Forelimb muscle (tissue), 1 donor: ENCODE data around the gene NLRP2B. TPM values are rescaled to one million over a fixed set of nuclear protein-coding genes. Genes with fewer than 3 reads are reported as not detected.
"Not testable (repeated sequence)": the region's sequence is repeated elsewhere in the genome, so short reads cannot be mapped to it uniquely, and the experiment has no call there.

Experiments
- DNase-seq: peaks from one replicate; pipeline ENCODE4 v3.0.0-alpha.2; 2013; ENCODE audit warnings: low read depth
- polyA plus RNA-seq: library from polyadenylated mRNA; unstranded; fragments of 120-200 nt; gene quantifications from one replicate; pipeline ENCODE4 v1.2.1, GENCODE V29; 2013; ENCODE audit not compliant: insufficient read length

The NLRP2B gene
- polyA plus RNA-seq, result not detected

DNA sequence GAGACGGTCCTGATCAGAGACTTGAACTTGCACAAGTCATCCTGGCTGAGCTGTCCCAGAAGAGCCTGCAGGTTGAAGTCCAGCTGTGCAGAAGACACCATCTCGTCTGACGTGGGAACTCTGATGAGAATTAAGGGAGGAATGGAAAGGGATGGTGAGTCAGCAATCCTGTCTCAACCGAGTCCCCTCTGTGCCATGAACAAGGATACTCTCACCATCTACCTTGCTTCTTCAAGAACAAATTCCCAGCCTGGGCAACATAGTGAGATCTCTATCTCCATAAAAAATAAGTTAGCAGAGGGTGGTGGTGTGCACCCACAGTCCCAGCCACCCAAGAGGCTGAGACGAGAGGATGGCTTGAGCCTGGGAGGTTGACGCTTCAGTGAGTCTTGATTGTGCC is at the start of gene NLRP2B:
NLRP2B (minus strand) TSS at position 101 of the 400 bp plus-strand sequence.
- DNase-seq, result no peak

DNA sequence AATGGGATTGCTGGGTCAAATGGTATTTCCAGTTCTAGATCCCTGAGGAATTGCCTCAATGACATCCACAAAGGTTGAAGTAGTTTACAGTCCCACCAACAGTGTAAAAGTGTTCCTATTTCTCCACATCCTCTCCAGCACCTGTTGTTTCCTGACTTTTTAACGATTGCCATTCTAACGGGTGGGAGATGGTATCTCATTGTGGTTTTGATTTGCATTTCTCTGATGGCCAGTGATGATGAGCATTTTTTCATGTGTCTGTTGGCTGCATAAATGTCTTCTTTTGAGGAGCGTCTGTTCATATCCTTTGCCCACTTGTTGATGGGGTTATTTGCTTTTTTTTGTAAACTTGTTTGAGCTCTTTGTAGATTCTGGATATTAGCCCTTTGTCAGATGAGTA is 45.9 kb upstream of the NLRP2B start:
- DNase-seq, result not testable (repeated sequence)

DNA sequence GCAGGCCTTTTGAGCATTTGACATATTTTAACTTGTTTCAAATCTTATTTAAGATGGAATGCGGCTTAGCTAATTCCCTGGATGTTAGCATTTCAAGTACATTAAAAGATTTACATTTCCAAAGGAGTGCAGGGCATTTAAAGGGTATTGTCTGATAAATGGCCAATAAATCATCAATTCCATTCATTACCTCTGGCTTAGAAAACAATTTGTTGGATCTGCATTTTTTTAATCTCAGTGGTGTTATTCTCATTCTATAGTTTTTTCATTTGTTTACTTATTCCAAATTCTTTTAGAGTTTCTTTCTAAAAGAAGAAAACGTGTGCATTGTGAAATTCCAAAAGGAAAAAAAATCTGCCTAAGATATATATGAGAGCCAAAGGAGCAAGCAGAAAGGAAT is 1.3 kb upstream of the NLRP2B start:
- DNase-seq, result no peak

DNA sequence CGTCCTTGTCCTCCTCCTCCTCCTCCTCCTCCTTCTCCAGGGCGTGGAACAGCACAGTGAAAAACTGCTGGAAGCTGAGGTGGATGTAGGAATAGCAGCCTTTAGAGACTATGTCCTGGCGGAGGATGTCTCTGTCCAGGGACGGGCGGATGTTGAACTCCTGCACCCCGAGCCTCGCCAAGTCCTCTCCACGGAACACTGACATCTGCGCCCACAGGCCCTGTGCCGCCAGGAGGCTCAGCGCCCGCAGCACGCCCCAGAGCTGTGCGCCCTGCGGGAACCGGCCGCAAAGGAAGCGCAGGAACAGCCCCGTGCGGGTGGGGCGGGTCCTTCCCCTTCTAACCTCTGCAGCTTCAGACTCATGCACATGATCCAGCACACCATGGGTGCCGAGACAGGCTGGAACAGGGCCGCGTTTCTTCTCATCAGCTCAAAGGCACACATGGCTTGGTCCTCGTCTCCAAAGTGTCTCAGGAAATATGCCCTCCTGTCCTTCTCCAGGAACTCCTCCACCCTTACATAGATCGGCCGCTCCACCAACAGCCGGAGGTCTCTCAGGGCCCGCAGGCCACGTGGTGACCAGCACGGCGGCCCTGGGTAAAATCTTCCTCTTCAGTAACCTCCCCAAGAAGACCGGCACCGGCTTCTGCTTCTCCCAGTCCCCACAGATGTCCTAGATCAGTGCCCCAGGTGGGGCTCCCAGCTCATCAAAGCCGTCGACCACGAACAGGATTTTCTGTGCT is 1.2 kb downstream of the NLRP2B start:
- no peak for DNase-seq

DNA sequence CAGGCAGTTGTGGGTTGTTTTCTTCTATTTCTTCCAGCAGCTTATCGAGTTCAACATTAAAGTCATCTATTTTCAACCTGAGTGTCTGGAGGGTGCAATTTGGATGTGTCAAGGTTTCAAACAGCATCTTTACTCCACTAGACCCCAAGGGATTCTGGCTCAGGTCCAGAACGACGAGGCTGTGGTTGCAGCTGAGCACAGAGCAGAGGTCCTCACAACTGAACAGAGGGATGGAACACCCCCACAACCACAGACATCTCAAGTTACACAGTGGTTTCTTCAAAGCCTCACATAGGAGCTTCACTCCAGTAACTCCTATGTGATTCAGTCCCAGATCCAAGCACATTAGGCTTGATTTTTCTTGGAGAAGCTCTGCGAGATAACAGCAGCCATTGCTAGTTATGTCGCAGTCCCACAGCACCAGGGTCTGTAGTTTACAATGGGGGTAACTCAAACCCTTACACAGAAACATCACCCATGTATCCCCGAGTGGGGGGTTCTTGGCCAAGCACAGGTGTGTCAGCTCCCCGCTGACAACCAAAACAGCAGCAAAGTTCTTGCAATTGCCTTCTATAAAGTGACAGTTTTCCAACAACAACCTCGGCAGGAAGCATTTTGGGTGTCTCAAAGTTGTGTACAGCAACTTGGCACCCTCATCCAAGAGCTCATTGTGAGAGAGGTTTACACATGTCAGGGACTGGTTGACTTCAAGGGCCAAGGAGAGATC is 2.8 kb downstream of the NLRP2B start:
- no peak for DNase-seq

DNA sequence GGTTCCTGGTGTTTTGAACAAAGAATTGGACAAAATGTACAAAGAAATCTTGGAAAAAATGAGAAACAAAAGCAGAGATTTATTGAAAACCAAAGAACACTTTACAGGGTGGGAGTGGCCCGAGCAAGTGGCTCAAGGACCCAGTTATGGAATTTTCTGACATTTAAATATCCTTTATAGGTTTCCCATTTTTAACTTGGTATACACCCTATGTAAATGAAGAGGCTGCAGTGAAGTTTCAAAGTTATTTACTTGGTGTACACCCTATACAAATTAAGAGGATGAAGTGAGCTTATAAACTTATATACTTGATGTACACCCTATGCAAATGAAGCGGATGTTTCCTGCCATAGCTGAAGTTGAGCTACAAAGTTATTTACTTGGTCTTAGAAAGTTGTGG is 4.7 kb downstream of the NLRP2B start:
- DNase-seq, result no peak

DNA sequence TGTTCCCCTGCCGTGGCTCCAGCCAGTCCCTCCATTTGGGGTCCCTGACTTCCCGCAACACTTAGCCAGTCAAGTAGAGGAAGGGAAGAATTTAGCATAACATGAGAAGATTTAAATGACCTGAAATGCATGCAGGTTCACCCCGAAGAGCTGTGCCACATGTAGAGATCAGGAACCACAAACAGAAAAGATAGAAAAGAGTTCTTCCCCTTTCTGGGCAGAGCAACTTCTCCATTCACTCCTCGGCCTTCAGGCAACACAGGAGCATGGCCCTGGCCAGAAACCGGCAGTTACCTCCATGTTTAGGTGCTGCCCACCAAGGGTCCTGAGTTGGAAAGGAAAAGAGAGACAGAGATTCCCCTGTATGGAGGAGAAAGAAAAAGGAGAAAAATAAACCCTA is 5.2 kb downstream of the NLRP2B start:
- DNase-seq, result no peak

DNA sequence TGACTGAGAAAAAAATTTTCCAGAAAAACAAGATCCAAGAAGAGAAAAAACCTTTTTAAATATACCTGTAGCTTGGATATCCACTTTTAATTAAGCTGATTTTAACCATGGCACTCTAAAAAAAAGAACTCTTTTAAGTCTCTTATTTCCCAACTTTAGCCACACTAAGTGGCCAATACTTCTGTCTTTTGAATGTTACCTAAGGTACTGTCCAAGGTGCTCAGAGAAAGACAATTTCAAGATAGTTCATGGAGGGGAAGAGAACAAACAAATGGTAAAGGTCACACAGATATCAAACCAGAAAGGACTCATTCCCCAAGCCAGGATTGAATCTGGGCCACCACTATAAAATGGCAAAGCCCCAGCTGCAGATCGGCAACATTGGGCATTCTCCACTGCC is 10.1 kb downstream of the NLRP2B start:
- DNase-seq, result no peak

DNA sequence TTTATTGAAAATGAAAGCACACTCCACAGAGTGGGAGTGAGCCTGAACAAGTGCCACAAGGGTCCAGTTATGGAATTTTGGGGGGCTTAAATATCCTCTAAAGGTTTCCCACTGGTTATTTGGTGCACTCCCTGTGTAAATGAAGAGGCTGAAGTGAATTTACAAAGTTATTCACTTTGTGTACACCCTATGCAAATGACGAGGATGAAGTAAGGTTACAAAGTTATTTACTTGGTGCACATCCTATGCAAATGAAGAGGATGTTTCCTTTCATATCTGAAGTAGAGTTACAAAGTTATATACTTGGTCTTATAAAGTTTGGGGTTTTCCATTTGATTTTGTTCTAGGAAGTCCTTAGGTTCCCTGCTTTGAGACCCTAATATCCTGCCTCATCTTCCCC is 13.1 kb downstream of the NLRP2B start:
- DNase-seq, result no peak

DNA sequence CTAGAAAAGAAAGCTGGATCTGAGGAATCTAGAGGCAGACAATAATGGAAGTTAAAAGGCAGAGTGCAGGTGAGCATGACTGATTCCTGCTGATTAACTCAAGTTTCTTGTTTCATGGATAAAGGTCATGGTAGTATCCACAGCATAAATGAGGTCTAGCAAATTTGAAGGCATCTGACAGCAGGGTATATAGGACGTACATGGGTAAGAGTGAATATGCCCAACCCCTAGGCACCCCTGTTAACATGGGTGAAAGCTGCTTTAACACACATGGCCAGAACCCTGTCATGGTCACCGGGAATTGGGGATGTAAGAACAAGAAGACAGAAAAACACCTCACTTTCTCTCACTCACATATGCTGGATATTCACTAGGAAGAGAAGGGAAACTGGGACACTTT is 25.0 kb downstream of the NLRP2B start:
- no peak for DNase-seq

DNA sequence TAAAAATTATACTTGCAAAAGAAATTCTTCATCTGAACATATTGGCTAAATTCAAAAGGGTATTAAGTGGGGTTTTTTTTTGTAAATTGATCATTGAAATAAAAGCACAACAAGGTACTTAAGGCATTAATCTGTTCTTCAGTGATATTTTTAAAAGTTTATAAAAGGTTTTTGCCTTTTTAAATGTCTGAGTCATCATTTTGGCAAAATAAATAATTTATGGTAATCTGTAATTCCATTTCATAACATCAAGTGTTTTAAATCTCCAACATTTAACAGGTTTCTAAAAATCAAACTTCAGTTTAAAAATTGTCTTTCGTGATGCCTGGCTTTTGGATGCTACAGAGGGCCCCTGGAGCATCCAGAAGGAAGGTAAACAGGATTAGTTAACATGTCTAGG is 27.4 kb downstream of the NLRP2B start:
- no peak for DNase-seq

DNA sequence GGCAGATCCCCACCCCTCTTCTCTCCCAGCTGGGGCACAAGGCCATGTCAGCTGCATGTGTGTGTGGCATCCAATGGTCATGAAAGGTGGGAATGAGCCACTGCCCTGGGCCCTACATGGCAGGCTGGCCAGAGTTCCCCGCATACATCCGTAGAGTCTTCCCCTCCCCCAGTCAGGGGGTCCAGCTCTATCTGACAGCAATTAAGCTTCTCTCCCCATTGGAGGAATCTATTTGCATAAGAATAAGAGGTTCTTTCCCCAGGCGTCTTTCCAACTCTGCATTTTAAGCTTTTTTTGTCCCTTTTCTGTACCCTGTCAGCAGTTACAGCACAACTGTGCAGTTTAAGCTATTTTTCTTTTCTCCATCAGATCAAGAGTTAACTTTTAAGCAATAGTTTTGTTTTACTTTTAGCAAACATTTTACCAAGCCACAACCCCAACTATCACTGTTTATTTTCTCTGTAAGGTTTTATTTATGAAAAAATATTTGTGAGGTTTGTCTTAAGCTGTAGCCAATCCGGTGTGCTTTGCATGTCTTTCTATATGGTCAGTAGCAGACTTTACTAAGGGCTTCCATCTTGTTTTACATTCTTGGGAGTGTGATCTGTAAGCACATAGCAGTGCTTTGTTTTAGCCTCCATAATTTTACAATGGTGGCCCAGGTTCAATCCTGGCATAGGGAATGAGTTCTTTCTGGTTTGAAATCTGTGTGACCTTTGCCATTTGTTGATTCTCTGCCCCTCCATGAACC is 28.7 kb downstream of the NLRP2B start:
- DNase-seq, result no peak

DNA sequence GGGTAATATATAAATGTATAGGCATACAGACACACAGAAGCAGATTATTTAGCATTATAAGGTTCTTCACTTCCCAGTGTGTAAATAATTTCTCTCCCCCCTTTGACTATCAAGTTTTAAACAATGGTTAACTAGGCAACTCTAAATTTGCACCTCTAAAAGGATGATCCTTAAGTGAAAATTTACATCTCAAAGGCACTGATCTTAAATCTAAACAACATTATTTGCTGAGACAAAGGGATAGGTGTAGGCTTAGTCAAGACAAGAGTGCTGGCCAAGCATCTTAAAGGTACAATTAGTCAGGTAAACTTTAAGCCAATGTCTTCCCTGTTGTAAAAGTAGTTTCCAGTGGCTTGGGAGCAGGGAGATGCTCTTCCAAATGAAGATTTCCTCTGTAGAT is 33.0 kb downstream of the NLRP2B start:
- no peak for DNase-seq

DNA sequence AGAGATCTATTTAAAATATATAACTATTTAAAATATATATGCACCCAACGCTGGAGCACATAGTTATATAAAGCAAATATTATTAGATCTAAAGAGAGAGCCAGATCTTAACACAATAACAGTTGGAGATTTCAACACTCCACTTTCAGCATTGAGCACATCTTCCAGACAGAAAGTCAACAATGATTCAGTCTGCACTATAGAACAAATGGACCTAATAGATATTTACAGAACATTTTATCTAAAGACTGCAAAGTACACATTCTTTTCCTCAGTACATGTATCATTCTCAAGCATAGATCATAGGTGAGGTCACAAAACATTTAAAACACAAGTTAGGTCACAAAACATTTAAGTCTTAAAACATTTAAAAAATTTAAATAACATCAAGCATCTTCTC is 36.4 kb downstream of the NLRP2B start:
- DNase-seq, result no peak

DNA sequence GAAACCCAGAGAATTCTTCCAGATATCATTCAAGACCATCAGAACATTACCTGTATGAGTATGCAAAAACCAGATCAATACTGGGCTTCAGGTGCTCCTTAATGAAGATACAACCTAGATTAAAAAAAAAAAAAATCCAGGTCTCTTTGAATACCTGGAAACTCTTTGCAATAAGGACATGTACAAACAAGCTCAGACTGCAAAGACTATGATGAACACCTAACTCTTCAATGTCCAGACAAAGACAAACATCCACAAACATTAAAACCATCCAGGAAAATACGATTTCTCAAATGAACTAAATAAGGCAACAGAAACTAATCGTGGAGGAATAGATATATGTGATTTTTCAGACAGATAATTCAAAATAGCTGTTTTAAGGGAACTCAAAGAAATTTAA is 38.7 kb downstream of the NLRP2B start:
- no peak for DNase-seq

DNA sequence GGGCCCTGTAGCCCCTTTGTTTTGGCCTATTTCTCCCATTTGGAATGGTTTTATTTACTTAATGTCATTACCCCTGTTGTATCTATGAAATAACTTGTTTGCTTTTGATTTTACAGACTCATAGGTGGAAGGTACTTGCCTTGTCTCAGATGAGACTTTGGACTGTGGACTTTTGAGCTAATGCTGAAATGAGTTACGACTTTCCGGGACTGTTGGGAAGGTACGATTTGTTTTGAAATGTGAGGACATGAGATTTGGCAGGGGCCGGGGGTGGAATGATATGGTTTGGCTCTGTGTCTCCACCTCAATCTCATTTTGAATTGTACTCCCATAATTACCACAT is 39.4 kb downstream of the NLRP2B start:
- no peak for DNase-seq

DNA sequence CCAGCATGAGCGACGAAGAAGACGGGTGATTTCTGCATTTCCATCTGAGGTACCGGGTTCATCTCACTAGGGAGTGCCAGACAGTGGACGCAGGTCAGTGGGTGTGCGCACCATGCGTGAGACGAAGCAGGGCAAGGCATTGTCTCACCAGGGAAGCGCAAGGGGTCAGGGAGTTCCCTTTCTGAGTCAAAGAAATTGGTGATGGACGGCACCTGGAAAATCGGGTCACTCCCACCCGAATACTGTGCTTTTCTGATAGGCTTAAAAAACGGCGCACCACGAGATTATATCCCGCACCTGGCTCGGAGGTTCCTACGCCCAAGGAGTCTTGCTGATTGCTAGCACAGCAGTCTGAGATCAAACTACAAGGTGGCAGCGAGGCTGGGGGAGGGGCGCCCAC is 50.6 kb downstream of the NLRP2B start:
- DNase-seq, result not testable (repeated sequence)

Other genes starting within 250 kb of the NLRP2B start
- gene ZXDB, start 88.2 kb downstream of the NLRP2B start, polyA plus RNA-seq, result 5.2 TPM
- 2.3 TPM for gene ZXDA, start 230.2 kb upstream of the NLRP2B start, polyA plus RNA-seq